GM20000 (cell line): ENCODE results near the gene TEAD1.

Experiments used
- DNase-seq: peaks from one replicate; pipeline ENCODE4 v3.0.0; 2012; ENCODE audit warnings: low spot score
- TF ChIP-seq, protein P1 (sequence below): IDR thresholded peaks from 2 replicates; pipeline ENCODE4 v1.5.1; 2012; ENCODE audit warnings: mild to moderate bottlenecking, control low read depth; ENCODE audit errors: extremely low read depth, missing control alignments

Gene TEAD1

DNA sequence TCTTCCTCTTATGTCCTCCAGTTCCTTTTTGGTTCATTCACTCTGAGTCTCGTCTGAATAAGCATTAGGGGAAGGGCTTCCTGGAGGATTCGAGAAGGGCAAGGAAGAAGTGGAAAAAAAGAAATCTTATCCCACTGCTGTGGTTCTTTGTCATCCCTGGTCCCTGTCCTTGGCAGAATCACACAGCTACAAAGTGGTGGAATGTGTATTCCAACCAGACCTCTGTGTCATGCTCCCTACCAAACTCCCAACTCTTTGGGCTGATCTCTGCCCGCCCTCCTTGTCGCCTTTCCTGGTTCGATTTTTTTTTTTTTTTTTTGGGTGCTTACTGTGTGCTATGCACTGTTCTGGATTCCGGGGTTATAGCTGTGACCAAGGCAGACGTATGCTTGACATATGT lies 61.0 kb downstream of the TEAD1 start:
- TF ChIP-seq, protein P1, sequence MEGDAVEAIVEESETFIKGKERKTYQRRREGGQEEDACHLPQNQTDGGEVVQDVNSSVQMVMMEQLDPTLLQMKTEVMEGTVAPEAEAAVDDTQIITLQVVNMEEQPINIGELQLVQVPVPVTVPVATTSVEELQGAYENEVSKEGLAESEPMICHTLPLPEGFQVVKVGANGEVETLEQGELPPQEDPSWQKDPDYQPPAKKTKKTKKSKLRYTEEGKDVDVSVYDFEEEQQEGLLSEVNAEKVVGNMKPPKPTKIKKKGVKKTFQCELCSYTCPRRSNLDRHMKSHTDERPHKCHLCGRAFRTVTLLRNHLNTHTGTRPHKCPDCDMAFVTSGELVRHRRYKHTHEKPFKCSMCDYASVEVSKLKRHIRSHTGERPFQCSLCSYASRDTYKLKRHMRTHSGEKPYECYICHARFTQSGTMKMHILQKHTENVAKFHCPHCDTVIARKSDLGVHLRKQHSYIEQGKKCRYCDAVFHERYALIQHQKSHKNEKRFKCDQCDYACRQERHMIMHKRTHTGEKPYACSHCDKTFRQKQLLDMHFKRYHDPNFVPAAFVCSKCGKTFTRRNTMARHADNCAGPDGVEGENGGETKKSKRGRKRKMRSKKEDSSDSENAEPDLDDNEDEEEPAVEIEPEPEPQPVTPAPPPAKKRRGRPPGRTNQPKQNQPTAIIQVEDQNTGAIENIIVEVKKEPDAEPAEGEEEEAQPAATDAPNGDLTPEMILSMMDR, result no peak
- DNase-seq, result no peak

DNA sequence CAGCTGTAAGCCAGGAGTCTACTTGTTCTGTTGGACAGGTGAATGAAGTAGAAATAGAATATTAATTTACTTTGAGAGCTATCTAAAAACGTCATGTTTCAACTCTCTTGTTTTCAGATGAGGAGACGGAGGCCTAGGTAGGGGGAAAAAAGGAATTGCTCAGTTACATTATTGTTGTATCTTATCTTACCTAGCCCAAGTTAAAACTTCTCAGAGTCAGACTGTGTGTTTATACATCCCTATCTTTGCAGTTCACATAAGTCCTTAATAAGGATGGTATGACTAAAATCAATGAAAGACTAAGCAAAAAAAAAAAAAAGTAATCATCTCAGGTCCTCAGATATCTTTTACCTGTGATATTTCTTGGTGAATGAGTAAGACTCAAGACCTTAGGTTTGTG lies 62.8 kb downstream of the TEAD1 start:
- TF ChIP-seq, protein P1, result no peak
- DNase-seq, result no peak

DNA sequence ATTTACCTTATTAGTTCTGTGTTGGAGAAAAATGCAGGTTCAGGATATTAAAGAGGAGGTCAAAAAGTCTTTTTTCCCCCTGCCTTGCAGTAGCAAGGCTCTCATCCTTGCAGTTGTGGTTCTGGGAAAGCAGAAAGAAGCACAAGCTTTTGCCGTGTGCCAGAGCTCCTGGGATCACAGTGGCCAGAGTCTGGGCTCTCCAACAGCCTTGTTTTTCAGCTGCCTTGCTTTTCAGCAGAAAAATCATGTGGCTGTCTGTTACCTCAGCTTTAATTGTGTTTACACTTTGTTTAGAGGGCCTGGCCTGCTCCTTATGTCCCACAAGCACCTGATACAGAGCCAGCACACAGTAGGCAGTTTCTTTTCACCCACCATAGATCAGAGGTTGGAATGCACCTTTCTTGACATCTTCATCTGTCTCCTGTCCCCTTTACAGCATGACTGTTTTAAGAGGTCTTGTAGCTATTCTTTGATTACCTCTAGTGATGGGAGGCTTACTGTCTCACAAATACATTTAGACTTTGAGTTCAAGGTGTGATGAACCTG lies 67.5 kb downstream of the TEAD1 start:
- no peak for DNase-seq
- TF ChIP-seq, protein P1, result no peak

DNA sequence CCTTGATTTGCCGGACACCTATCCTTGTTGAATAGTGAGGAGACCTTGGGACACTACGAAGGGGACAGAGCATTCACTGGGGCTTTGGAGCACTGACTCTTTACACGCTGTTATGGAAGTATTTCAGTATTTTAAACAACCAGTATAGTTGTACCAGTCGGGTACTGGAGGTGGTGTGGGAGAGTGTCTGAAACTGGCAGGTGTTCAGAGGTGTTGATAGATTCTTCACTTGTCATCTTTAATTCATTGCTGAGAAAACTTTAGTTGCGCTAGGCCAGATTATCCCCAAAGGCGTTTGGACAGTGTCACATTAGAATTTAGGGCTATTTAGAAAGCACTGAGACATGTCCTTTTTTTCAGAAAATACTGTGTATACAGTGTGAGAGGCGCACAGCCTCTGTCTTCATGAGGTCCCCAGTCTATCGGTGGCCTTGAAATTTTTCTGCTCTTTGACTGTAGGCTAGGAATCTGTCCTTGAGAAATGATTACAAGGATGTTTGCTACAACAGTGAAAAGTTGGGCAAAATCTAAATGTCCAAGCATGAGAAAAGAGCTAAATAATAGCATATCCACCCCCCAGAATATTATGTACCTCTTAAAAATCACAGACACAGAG lies 69.7 kb downstream of the TEAD1 start:
- no peak for DNase-seq

DNA sequence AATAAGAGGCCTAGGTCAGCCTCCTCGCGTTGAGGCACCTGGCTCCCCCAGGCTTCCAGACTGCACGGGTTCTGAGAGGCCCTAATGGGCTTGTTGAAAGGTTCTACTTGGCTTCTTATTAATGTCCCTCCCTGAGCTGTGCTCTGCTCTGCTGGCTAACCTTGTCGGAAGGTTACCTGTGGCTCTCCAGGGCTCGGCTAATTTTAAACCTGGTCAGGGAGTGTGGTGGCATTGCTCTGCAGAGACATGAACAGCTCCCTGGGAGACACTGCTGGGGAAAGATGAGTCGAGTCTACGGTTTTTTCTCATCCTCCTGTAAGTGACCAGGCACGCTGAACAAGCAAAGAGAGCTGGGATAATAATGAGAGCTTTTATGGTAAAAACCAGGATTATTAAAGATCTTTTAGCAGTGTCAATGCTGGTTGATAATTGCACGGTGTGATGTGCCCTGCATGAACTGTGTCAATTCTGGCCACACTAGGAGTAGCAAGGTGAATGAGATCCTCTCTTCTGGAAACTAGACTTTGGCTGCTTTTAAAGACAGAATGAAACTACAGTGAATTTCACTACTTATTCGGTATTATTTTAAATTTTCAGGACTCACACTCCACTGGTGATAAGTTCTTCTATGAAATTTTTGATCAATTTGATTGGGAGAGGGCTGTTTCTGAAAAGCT lies 70.7 kb downstream of the TEAD1 start:
- DNase-seq, result no peak

More for the DNA sequence above, 69.7 kb downstream of the TEAD1 start:
- TF ChIP-seq, protein P1, result no peak

DNA sequence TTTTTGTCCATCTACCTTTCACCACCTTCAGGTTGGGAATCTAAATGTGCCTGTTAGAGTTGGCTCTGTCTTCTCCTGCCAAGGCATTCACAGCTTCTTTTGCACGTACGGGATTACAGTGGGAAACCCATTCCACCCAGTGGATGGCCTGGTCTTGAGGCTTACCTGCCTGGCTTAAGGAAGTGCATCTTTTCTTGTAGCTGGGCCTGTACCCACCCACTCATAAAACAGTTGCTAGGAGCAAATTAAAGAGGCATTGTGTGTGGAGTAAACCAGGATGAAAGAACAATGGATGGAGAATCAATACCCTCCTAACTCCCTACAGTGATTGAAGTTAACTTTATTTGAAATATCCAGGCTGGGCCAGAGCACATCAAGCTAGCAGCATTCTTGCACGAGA lies 71.6 kb downstream of the TEAD1 start:
- TF ChIP-seq, protein P1, result no peak
- DNase-seq, result no peak

More for the DNA sequence above, 70.7 kb downstream of the TEAD1 start:
- TF ChIP-seq, protein P1, result no peak

DNA sequence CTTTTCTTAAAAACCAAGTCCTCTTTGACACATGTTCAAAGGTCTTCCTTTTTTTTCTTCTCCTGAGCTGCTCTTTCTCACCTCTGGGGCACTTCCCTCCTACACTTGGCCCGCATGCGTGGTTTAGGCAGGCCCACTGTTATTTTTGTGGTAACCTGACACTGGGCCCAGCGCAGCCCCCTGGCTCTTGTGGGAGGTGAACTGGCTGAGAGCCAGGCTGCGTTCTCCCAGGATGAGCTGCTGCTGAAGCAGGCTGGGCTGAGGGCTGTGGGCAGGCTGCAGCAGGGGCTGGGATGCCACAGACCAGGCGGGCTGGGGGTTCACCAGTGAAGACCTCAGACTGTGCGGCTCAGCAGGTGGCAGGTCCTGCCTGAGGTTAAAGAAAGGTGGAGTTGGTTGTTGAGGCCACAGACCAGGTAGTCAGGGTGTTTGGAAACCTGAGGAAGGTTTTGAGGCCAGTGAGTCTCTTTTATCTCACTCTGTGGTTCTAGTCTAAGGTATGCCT lies 72.4 kb downstream of the TEAD1 start:
- TF ChIP-seq, protein P1, result no peak
- DNase-seq, result no peak
